Measurements from ENCODE around the gene ASPRV1.

ASPRV1 gene

DNA sequence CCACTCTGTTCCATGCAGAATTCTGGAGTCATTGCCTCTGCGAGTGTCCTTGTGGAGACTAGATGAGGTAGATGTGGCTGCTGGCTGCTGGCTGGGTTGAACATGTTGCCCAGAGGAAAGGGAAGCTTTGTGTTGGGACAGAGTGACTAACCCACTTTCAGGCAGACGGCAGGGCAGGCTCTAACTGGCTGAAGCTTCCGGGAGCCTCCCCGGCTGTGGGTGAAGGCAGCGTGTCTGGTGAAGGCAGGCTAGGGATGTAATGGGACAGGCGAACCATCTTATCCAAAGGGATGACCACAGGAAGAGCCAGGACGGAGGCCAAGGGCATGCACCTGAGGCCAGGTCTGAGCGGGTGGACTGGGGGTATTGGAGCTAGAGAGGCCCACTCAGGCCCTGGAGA lies 16.0 kb downstream of the ASPRV1 start:
- Histone ChIP-seq H3K9ac (ENCODE audit: low read depth, low read length) (no peak overlapping the region), H3K36me3 (ENCODE audit: control insufficient read depth, insufficient read depth, low read length) (no peaks in the 10 kb centered on the region), H3K4me3 (ENCODE audit: low read depth, low read length) (no peak overlapping the region), H3K9me3 (ENCODE audit: control insufficient read depth, insufficient read depth, low read length) (no peaks in the 10 kb centered on the region), H3K27me3 (ENCODE audit: control insufficient read depth, insufficient read depth, low read length) (no peaks in the 10 kb centered on the region), H3K4me1 (ENCODE audit: control insufficient read depth, insufficient read depth, low read length) (no peaks in the 10 kb centered on the region)

DNA sequence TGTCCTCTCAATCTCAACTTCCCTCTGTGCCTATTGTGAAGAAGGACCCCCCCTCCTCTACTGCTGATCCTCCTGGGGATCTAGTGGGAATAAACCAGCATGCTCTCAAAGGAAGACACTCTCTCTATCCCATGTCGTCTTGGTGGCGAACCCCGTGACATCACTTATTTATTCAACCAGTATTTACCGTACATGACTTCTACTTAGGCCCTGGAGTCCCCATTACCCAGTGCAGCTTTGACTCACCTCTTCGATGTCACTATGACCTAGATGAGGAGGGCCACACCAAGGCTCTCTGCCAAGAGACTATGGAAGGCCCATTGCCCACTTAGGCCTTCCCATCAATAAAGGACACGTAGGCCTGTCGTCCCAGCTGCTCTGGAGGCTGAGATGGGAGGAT lies 16.7 kb downstream of the ASPRV1 start:
- Histone ChIP-seq H3K27me3 (ENCODE audit: control insufficient read depth, insufficient read depth, low read length) (no peaks in the 10 kb centered on the region), H3K9me3 (ENCODE audit: control insufficient read depth, insufficient read depth, low read length) (no peaks in the 10 kb centered on the region), H3K36me3 (ENCODE audit: control insufficient read depth, insufficient read depth, low read length) (no peaks in the 10 kb centered on the region), H3K9ac (ENCODE audit: low read depth, low read length) (no peak overlapping the region), H3K4me1 (ENCODE audit: control insufficient read depth, insufficient read depth, low read length) (peaks cover 2% of the 10 kb centered on the region), H3K4me3 (ENCODE audit: low read depth, low read length) (no peak overlapping the region)

DNA sequence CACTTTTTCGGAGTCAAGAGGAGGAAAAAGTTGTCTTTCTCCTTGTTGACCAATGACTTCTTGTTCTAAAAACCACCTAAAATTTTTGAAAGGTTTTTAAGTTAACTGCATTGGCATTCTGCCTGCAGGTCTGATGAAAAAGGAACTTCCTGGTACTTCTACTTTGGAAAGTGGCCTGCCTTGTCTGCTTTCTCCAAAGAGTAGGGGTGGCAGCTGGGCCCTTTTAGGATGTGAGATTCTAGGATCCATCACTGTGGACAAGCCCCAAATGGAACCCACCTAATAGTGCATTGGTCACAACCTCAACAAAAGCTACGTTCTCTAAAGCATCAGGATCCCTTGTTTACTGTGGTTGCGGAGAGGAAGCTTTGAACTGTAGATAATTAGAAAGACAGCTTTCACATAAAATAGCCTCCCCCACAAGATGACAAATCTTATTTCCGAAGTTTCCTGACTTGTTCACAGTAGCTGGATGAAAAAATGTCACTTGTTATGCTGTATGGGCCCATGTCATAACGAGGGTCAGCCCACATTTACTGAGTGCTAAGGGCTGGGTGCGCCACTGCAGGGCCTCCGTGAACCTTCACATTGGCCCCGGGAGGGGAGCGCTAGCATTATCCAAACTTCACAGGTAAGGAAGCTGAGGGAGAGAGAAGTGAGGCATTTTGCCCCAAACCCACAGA lies 17.4 kb downstream of the ASPRV1 start:
- no peaks in the 10 kb centered on the region for H3K36me3 ChIP-seq (ENCODE audit: control insufficient read depth, insufficient read depth, low read length)
- no peaks in the 10 kb centered on the region for H3K27me3 ChIP-seq (ENCODE audit: control insufficient read depth, insufficient read depth, low read length)
- no peak overlapping the region for H3K4me3 ChIP-seq (ENCODE audit: low read depth, low read length)
- peaks cover 2% of the 10 kb centered on the region for H3K4me1 ChIP-seq (ENCODE audit: control insufficient read depth, insufficient read depth, low read length)
- H3K9me3 ChIP-seq (ENCODE audit: control insufficient read depth, insufficient read depth, low read length) = no peaks in the 10 kb centered on the region
- no peak overlapping the region for H3K9ac ChIP-seq (ENCODE audit: low read depth, low read length)

- H3K4me3 ChIP-seq (ENCODE audit: low read depth, low read length) = no peak overlapping the region
- no peaks in the 10 kb centered on the region for H3K9me3 ChIP-seq (ENCODE audit: control insufficient read depth, insufficient read depth, low read length)
- H3K27me3 ChIP-seq (ENCODE audit: control insufficient read depth, insufficient read depth, low read length) = no peaks in the 10 kb centered on the region
- peaks cover 2% of the 10 kb centered on the region for H3K4me1 ChIP-seq (ENCODE audit: control insufficient read depth, insufficient read depth, low read length)
- no peak overlapping the region for H3K9ac ChIP-seq (ENCODE audit: low read depth, low read length)
- H3K36me3 ChIP-seq (ENCODE audit: control insufficient read depth, insufficient read depth, low read length) = peaks cover 4% of the 10 kb centered on the region
Measured at GRCh38 chr2:69943000-69943842, 18.2 kb downstream of the ASPRV1 start.

- Histone ChIP-seq H3K36me3 (ENCODE audit: control insufficient read depth, insufficient read depth, low read length) (peaks cover 7% of the 10 kb centered on the region), H3K4me1 (ENCODE audit: control insufficient read depth, insufficient read depth, low read length) (peaks cover 2% of the 10 kb centered on the region), H3K9ac (ENCODE audit: low read depth, low read length) (no peak overlapping the region), H3K27me3 (ENCODE audit: control insufficient read depth, insufficient read depth, low read length) (no peaks in the 10 kb centered on the region), H3K4me3 (ENCODE audit: low read depth, low read length) (no peak overlapping the region), H3K9me3 (ENCODE audit: control insufficient read depth, insufficient read depth, low read length) (no peaks in the 10 kb centered on the region)
Measured at GRCh38 chr2:69940691-69941090, 20.7 kb downstream of the ASPRV1 start.

DNA sequence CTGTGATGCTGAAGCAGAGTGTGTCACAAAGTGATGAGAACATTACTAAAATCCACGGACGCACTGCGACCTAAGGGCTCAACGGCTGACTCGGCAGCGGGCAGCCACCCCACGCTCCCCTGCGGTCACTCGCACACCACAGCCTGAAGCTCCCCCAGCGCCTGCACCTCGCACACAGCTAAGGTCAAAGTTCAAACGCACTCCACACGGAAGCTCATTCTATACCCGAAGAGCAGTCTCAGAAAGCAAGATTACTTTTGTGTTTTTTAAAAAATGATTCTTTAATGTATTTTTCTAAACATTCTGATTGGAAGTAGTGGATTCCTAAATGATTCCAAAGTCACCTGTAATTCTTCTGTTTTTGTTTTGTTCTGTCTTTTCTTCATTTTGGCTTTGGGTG lies 21.7 kb downstream of the ASPRV1 start:
- no peaks in the 10 kb centered on the region for H3K9me3 ChIP-seq (ENCODE audit: control insufficient read depth, insufficient read depth, low read length)
- no peaks in the 10 kb centered on the region for H3K27me3 ChIP-seq (ENCODE audit: control insufficient read depth, insufficient read depth, low read length)
- H3K4me1 ChIP-seq (ENCODE audit: control insufficient read depth, insufficient read depth, low read length) = peaks cover 2% of the 10 kb centered on the region
- H3K9ac ChIP-seq (ENCODE audit: low read depth, low read length) = no peak overlapping the region
- peaks cover 7% of the 10 kb centered on the region for H3K36me3 ChIP-seq (ENCODE audit: control insufficient read depth, insufficient read depth, low read length)
- H3K4me3 ChIP-seq (ENCODE audit: low read depth, low read length) = no peak overlapping the region

- H3K36me3 ChIP-seq (ENCODE audit: control insufficient read depth, insufficient read depth, low read length) = peaks cover 7% of the 10 kb centered on the region
- peaks cover 2% of the 10 kb centered on the region for H3K4me1 ChIP-seq (ENCODE audit: control insufficient read depth, insufficient read depth, low read length)
- H3K4me3 ChIP-seq (ENCODE audit: low read depth, low read length) = no peak overlapping the region
- H3K9me3 ChIP-seq (ENCODE audit: control insufficient read depth, insufficient read depth, low read length) = no peaks in the 10 kb centered on the region
- no peak overlapping the region for H3K9ac ChIP-seq (ENCODE audit: low read depth, low read length)
- H3K27me3 ChIP-seq (ENCODE audit: control insufficient read depth, insufficient read depth, low read length) = no peaks in the 10 kb centered on the region
Measured at GRCh38 chr2:69937968-69938367, 23.5 kb downstream of the ASPRV1 start.

- Histone ChIP-seq H3K9me3 (ENCODE audit: control insufficient read depth, insufficient read depth, low read length) (no peaks in the 10 kb centered on the region), H3K9ac (ENCODE audit: low read depth, low read length) (no peak overlapping the region), H3K27me3 (ENCODE audit: control insufficient read depth, insufficient read depth, low read length) (no peaks in the 10 kb centered on the region), H3K4me3 (ENCODE audit: low read depth, low read length) (no peak overlapping the region), H3K4me1 (ENCODE audit: control insufficient read depth, insufficient read depth, low read length) (peaks cover 2% of the 10 kb centered on the region), H3K36me3 (ENCODE audit: control insufficient read depth, insufficient read depth, low read length) (peaks cover 7% of the 10 kb centered on the region)
Measured at GRCh38 chr2:69936906-69937305, 24.5 kb downstream of the ASPRV1 start.

DNA sequence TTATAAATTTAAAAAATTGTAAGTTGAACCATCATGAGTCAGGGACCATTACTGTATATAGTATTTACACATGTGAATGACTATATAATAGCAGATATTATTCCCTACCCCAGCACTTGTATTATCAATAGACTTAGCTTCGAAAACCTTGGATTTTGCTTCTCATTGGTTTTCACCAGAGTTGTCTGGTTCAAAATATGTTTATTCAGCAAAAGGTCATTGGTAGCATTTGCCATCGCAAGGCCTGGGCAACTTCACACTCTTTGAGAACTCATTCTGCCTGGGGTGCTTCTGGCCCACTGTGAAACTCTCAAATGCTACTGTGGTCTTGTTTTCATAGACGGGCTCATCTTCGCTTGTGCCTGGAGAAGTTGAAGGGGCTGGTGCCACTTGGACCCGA lies 26.4 kb downstream of the ASPRV1 start:
- H3K4me3 ChIP-seq (ENCODE audit: low read depth, low read length) = no peak overlapping the region
- no peak overlapping the region for H3K9ac ChIP-seq (ENCODE audit: low read depth, low read length)
- H3K36me3 ChIP-seq (ENCODE audit: control insufficient read depth, insufficient read depth, low read length) = peaks cover 7% of the 10 kb centered on the region
- peaks cover under 1% of the 10 kb centered on the region for H3K4me1 ChIP-seq (ENCODE audit: control insufficient read depth, insufficient read depth, low read length)
- no peaks in the 10 kb centered on the region for H3K9me3 ChIP-seq (ENCODE audit: control insufficient read depth, insufficient read depth, low read length)
- no peaks in the 10 kb centered on the region for H3K27me3 ChIP-seq (ENCODE audit: control insufficient read depth, insufficient read depth, low read length)

DNA sequence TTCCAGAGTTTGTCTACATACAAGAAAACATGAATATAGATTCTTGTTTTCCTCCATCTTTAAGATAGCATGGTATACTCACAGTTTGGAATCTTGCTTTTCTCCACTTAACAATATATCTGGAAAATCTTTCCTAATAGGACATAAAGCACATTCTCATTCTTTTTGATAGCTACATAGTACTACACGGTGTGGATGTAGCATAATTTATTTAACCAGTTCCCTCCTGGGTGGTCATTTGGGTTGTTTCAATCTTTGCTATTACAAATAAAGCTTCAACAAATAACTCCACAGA lies 26.9 kb downstream of the ASPRV1 start:
- Histone ChIP-seq H3K9me3 (ENCODE audit: control insufficient read depth, insufficient read depth, low read length) (no peaks in the 10 kb centered on the region), H3K4me3 (ENCODE audit: low read depth, low read length) (no peak overlapping the region), H3K27me3 (ENCODE audit: control insufficient read depth, insufficient read depth, low read length) (no peaks in the 10 kb centered on the region), H3K4me1 (ENCODE audit: control insufficient read depth, insufficient read depth, low read length) (no peaks in the 10 kb centered on the region), H3K36me3 (ENCODE audit: control insufficient read depth, insufficient read depth, low read length) (peaks cover 7% of the 10 kb centered on the region), H3K9ac (ENCODE audit: low read depth, low read length) (no peak overlapping the region)

DNA sequence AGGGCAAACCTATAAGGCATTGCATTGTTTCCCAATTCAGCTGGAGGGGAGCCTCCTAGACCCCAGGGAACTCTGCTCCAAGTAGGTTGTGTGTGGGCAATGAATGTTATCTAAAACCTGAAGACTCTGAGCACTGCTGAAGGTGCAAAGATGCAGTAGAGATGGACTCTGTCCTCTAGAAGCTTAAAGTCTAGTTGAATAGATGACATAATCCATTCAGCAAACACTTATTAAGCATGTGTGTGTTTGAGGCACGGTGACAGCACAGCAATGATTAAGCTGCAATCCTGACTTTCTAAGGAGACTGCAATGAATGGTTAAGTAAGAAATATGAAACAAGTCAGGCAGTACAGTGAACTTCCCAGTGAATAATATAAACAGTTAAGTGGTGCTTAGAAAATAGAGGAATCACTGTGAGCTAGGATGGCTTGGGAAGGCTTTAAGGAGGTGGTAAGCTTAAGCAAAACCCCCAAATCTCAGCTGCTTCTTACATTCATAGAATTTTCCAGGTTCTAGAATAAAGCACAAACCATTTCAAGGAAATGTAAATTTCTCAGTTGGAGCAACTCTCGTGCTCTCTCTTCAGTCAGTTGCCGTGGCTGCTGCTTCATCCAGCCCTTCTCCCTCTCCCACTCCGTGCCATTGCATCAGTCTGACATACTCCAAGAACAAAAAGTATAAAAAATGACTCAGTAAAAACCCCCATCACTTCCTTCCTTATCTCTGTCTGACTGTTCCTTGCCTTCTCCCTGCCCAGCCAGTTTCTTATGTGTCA lies 27.4 kb downstream of the ASPRV1 start:
- H3K27me3 ChIP-seq (ENCODE audit: control insufficient read depth, insufficient read depth, low read length) = no peaks in the 10 kb centered on the region
- no peaks in the 10 kb centered on the region for H3K9me3 ChIP-seq (ENCODE audit: control insufficient read depth, insufficient read depth, low read length)
- no peaks in the 10 kb centered on the region for H3K4me1 ChIP-seq (ENCODE audit: control insufficient read depth, insufficient read depth, low read length)
- no peak overlapping the region for H3K9ac ChIP-seq (ENCODE audit: low read depth, low read length)
- no peak overlapping the region for H3K4me3 ChIP-seq (ENCODE audit: low read depth, low read length)
- peaks cover 7% of the 10 kb centered on the region for H3K36me3 ChIP-seq (ENCODE audit: control insufficient read depth, insufficient read depth, low read length)
